C4-2B (cell line): Measurements from ENCODE around the gene CD79B.

ENCODE experiments used
- H3K27ac ChIP-seq: fragments of 450-650 bp; 2 replicates; pipeline ENCODE4 v1.5.1; 2017
- ZFX ChIP-seq: fragments of 450-650 bp; IDR thresholded peaks from 2 replicates; pipeline ENCODE4 v1.6.1; 2017
- TF ChIP-seq, protein P1 (sequence below): fragments of 450-650 bp; conservative IDR thresholded peaks from 2 replicates; pipeline ENCODE4 v1.5.1; 2017; ENCODE audit warnings: mild to moderate bottlenecking

Gene CD79B

DNA sequence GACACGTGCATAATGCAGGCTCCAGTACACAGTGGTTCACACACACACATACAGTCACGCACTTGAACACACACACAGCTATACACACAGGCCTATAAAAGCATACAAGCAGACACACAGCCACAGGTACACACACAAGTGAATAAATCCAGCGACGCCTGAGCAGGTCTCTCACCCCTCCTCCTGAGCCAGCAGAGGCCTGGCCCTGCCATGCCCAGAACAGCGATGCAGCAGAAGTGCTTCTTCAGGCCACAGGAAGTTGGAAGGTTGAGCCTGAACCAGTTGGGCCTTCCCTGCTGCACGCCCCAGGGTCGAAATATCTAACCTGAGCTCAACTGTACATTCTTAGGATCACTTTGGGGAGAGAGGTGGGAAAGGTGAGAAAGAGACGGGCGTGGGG is 7.3 kb upstream of the CD79B start:
- H3K27ac ChIP-seq: no peak overlapping the region
- no peak for TF ChIP-seq ZFX
- TF ChIP-seq, protein P1, sequence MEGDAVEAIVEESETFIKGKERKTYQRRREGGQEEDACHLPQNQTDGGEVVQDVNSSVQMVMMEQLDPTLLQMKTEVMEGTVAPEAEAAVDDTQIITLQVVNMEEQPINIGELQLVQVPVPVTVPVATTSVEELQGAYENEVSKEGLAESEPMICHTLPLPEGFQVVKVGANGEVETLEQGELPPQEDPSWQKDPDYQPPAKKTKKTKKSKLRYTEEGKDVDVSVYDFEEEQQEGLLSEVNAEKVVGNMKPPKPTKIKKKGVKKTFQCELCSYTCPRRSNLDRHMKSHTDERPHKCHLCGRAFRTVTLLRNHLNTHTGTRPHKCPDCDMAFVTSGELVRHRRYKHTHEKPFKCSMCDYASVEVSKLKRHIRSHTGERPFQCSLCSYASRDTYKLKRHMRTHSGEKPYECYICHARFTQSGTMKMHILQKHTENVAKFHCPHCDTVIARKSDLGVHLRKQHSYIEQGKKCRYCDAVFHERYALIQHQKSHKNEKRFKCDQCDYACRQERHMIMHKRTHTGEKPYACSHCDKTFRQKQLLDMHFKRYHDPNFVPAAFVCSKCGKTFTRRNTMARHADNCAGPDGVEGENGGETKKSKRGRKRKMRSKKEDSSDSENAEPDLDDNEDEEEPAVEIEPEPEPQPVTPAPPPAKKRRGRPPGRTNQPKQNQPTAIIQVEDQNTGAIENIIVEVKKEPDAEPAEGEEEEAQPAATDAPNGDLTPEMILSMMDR: no peak

DNA sequence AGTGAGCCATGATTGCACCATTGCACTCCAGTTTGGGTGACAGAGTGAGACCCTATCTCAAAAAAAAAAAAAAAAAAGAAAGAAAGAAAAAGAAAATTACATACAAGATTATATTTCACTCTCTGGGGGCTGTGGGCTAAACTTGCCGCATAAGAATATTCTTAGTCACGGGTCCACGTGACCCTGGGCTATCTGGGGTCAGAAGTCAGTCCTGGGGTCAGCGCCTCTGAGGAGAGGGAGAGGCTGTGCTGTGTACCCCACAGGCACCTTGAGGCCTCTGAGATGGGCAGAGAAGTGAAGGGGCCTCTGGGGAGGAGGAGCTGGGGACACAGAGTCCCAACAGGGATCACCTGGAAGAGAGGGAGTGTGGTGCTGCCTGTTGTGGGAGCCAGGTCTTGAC is 5.8 kb upstream of the CD79B start:
- no peak overlapping the region for H3K27ac ChIP-seq
- TF ChIP-seq ZFX: no peak
- TF ChIP-seq, protein P1: no peak

DNA sequence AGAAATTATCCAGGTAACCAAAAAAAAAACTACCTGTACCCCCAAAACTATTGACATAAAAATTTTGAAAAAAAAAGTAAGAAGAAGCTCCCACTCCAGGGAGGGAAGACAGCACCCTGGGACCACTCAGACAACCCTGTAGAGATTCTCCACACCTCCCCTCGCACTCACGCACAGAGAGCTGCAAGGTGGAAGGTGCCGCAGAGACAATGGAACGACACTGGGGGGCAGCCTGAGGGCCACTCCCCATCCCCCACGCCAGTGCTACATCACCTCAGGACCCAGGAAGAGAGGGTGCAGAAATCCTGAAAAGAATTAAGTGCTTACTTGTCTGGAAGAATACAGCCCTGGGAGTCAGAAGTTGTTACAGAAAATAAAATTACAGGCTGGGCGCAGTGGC is 5.2 kb upstream of the CD79B start:
- no peak overlapping the region for H3K27ac ChIP-seq
- TF ChIP-seq, protein P1: no peak
- TF ChIP-seq ZFX: no peak

DNA sequence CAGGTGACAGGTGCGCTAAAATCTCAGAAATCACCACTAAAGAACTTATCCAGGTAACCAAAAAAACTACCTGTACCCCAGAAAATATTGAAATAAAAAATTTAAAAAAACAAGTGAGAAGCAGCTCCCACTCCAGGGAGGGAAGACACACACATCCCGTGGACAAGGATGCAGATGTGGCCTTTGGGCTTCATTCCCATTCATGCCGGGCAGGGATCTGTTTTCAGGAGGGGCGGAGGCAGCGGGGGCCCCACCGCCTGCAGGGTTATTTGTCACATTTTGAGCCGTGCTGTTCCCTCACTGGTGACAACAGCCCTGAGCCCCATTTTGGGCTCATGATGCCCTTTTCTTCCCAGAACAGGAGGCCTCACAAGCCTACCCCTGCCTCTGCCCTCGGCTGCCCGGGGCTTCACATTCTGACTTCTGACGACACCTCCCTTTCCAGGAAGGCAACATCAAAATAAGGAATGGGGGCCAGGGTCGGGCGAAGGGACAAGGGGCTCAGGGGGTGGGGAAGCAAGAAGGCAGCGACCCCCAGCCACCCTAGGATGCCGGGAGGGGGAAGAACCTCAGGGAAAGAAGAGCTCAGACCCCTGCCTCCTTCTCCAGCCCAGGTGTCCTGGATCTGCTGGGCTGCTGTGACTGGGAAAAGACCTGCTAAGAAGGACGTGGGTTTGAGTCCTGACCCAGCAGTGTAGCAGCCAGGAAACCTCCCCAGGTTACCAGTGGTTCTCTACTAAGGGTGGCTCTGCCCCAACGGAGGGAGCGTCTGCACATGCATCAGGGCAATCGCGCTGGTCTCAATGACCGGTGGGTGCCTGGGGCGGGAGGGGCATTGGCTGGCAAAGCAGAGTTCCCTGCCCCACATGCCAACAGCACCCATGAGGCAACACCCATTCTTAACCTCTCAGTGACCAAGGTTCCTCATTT is 2.3 kb upstream of the CD79B start:
- no peak overlapping the region for H3K27ac ChIP-seq
- TF ChIP-seq, protein P1: no peak
- TF ChIP-seq ZFX: no peak

DNA sequence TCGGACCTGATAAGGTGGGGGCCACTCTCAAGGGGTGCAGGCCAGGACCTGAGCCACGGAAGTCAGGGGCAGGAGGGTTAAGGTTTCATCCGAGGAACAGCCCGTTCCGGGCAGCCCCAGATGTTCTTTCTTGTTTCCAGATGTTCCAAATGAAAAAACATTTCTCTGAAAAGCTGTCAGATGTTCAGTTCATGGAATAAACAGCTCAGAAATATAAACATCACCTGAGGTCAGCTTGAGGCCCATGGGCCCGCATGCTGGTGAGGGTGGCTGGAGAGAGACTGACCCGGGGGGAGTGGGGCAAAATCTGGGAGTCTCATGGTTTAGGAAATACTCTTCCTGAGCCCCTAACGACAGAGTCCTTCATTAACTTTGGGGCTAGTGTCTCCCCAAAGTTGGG is 1.5 kb upstream of the CD79B start:
- no peak overlapping the region for H3K27ac ChIP-seq
- TF ChIP-seq, protein P1: no peak
- no peak for TF ChIP-seq ZFX

DNA sequence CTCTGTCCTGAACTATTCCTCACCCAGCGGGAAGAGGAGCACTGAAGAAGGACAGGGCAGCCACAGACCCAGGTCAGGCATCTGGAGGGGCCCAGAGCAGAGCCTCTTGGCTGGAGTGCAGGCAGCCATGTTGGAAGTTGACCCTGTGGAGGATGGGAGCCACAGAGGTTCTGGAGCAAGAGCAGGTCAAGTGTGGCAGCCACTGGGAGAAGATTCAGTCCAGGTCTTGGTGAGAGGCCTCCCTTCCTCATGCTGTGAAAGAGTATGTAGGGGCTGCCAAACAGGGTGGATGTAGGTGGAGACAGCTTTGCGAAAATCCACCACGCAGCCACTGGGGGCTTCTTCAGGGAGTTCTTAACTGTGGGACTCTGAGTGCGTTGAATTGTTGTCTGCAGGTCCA is 590 bp upstream of the CD79B start:
- no peak for TF ChIP-seq ZFX
- TF ChIP-seq, protein P1: no peak
- no peak overlapping the region for H3K27ac ChIP-seq

DNA sequence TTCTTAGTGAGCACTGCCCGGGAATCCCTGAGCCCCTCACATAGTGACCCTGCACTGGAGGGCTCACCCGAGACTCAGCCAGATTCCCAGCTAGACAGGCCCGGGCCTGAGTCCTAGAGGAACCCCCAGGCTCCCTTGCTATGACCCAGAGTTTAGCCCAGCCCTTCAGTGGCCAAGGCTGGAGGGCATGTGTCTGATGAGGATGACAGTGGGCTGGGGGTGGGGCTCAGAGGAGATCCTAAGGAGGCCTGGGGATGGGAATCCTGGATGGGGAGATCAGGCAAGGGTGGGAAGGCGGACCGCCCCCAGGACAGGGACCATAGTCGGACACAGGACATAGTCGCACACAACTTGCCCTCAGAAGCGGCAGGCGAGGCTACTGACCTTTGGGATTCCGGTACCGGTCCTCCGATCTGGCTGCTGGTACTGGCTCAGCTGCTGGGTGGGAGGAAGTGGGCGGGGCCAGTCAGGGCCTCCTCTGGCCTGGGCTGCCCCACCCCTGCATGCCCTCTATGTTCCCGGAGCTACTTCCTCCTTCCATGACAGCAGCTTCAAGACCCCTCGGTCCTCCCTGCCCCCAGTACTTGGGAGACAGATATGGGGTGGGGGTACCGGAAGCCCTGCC is 1.1 kb downstream of the CD79B start:
- no peak overlapping the region for H3K27ac ChIP-seq
- TF ChIP-seq ZFX: no peak
